ENCODE data around the gene CHIC2.

Gene CHIC2

DNA sequence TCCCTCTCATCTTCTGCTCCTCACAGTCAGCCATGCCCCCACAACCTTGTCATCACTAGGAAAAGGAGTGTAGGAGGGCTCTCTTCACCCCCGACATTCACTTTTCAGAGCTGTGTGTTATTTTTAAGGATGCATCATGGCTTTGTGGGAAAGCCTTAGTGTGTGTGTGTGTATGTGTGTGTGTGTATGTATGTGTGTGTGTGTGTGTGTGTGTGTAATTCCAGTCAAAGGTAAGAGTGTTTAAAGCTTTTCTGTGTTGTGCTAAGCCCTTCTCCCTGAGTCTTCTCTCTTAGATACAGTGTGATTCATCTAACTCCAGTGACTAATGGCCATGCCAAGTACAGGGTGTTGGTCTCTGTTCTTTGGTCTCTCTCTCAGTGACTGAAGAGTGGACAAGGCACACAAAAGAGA lies 76.6 kb downstream of the CHIC2 start:
- DNase-seq = no peak
- Mint-ChIP-seq H3K4me3 (no peak overlapping the region), H3K27me3 (peaks cover 4% of the 10 kb centered on the region), H3K27ac (no peak overlapping the region), H3K36me3 (no peaks in the 10 kb centered on the region), H3K9me3 (peaks cover 2% of the 10 kb centered on the region), H3K4me1 (no peaks in the 10 kb centered on the region)
- CTCF ChIA-PET = no interaction called here

DNA sequence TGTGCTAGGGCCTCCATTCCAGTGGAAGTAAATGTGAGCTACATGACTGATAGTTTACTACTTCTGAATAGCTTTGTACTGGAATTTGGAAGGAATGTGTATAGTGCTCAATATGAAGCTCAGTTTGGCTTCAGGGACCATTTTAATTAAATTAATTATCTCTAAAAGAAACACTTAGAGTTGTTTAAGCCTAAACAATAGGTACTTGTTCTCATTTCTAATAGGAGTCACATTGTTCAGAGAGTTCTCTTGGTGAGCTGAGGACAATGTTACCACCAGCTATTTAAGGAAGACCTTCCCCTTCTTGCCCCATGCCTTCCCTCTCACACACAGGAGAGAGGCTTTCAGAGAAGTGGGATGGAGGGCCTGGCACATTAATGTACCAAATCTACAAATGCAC lies 78.3 kb downstream of the CHIC2 start:
- CTCF ChIA-PET = no interaction called here
- no peaks in the 10 kb centered on the region for H3K4me1 Mint-ChIP-seq
- DNase-seq = no peak

DNA sequence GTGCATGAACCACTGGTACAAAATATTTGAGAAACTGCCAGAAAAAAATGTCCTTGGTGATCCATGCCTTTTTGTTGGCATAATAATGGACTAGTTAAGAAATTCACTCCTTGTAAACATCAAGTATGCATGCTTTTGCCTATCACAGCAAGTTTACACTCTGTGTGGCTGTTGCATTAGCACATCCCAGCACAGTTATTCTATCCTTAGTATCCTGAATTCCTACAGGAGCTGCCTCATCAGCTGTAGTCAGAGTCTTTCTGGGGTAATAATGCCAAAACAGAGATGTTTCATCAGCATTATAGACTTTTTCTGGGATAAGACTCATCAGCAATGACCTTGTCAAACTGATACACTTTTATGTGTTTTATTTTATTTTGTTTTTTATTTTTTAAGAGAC lies 82.8 kb downstream of the CHIC2 start:
- CTCF ChIA-PET = no interaction called here
- no peaks in the 10 kb centered on the region for H3K4me1 Mint-ChIP-seq
- no peak for DNase-seq
- no peaks in the 10 kb centered on the region for H3K36me3 Mint-ChIP-seq
- H3K27me3 Mint-ChIP-seq = peaks cover 4% of the 10 kb centered on the region
- no peak overlapping the region for H3K4me3 Mint-ChIP-seq
- no peak overlapping the region for H3K27ac Mint-ChIP-seq
- peaks cover 2% of the 10 kb centered on the region for H3K9me3 Mint-ChIP-seq

More for the DNA sequence above, 78.3 kb downstream of the CHIC2 start:
- Mint-ChIP-seq H3K4me3 (no peak overlapping the region), H3K27ac (no peak overlapping the region), H3K9me3 (peaks cover 2% of the 10 kb centered on the region), H3K27me3 (peaks cover 4% of the 10 kb centered on the region), H3K36me3 (no peaks in the 10 kb centered on the region)

DNA sequence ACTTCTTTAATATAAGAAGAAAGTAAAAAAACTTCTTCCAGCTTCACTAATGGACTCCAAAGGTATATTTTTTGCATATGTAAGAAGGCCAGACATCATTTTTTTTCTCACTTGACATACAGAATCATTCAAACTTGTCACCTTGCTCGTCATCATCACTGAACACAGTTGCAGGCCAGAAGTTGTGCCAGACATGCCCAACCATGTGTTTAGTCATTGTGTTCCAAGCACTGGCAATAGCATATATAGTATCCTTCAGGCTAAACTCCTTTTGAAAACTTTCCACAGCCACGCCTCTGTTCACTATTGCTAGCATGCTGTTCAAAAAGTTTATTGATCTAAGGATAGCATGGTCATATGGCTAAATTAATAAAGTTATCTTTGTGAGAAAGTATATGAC lies 83.3 kb downstream of the CHIC2 start:
- CTCF ChIA-PET = no interaction called here
- Mint-ChIP-seq H3K4me1 (no peaks in the 10 kb centered on the region), H3K4me3 (no peak overlapping the region), H3K9me3 (peaks cover 2% of the 10 kb centered on the region), H3K27me3 (peaks cover 4% of the 10 kb centered on the region), H3K36me3 (no peaks in the 10 kb centered on the region), H3K27ac (no peak overlapping the region)
- DNase-seq = no peak

DNA sequence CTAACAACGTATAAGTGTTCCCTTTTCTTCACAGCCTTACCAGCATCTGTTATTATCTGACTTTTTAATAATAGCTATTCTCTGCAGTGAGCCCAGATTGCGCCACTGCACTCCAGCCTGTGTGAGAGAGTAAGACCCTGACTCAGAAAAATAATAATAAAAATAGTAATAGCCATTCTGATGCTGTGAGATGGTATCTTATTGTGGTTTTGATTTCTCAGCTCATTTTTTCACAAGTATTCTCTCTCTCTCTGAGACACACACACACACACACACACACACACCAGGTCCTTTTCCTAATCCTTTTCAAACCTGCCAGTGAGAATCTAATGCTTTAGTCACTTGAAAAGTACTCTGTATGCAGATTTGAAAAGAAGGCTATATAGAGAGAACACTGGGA lies 89.8 kb downstream of the CHIC2 start:
- no peaks in the 10 kb centered on the region for H3K27me3 Mint-ChIP-seq
- no peaks in the 10 kb centered on the region for H3K36me3 Mint-ChIP-seq
- H3K9me3 Mint-ChIP-seq = no peaks in the 10 kb centered on the region
- H3K27ac Mint-ChIP-seq = no peak overlapping the region
- CTCF ChIA-PET = no interaction called here
- DNase-seq = no peak
- no peaks in the 10 kb centered on the region for H3K4me1 Mint-ChIP-seq
- H3K4me3 Mint-ChIP-seq = no peak overlapping the region

DNA sequence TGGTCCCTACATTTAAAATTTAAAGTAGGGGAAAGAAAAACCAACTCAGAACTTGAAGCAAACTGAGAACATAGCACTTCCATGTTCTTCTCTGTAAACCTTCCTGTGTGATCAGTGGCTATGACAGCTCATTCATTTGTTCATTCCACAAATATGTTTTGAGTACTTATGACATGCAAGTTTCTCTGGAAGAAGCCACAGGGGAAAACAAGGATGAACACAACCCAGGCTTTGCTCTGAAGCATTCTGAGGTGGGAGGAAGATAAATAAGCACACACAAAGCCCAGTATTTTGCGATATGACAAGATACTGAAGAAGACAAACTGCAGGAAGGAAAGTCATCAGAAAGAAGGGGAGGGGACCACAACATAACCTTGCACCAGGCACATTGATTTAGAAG lies 96.4 kb downstream of the CHIC2 start:
- no peak overlapping the region for H3K4me3 Mint-ChIP-seq
- no peaks in the 10 kb centered on the region for H3K4me1 Mint-ChIP-seq
- no peaks in the 10 kb centered on the region for H3K9me3 Mint-ChIP-seq
- H3K36me3 Mint-ChIP-seq = no peaks in the 10 kb centered on the region
- H3K27ac Mint-ChIP-seq = no peak overlapping the region
- H3K27me3 Mint-ChIP-seq = no peaks in the 10 kb centered on the region
- CTCF ChIA-PET = no interaction called here
- no peak for DNase-seq

DNA sequence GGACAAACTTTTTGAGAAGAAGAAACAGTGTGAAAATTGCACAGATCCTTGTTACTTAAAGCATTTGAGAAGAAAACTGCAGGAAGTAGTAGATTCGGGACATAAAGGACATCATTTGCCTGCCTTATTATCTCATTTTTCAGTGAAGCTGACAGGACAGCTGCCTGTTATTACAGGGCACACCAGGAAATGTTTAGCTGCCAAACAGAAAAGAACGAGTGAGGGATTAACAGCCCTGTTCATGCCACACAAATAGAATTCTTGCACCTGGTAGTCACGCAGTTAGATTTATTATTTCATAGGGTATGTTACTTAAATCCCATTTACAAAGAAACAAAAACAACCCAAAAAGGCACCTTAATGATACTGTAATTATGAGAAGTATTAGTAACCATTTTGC lies 100.6 kb downstream of the CHIC2 start:
- H3K27me3 Mint-ChIP-seq = no peaks in the 10 kb centered on the region
- DNase-seq = no peak
- H3K9me3 Mint-ChIP-seq = no peaks in the 10 kb centered on the region
- no peak overlapping the region for H3K4me3 Mint-ChIP-seq
- H3K4me1 Mint-ChIP-seq = no peaks in the 10 kb centered on the region
- no peak overlapping the region for H3K27ac Mint-ChIP-seq
- H3K36me3 Mint-ChIP-seq = no peaks in the 10 kb centered on the region
- CTCF ChIA-PET = no interaction called here

DNA sequence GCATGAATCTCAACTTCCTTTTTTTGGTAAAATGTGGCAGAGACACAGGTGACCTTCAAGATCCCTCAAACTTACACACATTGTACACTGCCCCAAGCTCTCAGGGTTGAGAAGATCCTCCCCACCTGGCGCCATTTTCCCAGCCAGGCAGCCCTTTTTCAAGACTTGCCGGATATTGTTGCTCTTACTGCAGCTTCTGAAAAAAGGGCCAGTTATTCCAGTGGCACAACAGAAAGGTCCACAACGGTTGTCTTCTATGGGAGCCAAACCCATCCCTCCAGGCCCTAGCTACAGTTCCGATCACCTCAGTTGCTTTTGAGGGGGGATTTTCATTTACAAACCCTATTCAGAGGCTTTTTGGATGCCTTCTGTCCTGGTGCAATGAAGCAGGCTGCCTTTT lies 101.1 kb downstream of the CHIC2 start:
- no peak for DNase-seq
- Mint-ChIP-seq H3K27ac (no peak overlapping the region), H3K4me3 (no peak overlapping the region), H3K4me1 (no peaks in the 10 kb centered on the region), H3K36me3 (no peaks in the 10 kb centered on the region), H3K27me3 (no peaks in the 10 kb centered on the region), H3K9me3 (no peaks in the 10 kb centered on the region)
- CTCF ChIA-PET = no interaction called here

DNA sequence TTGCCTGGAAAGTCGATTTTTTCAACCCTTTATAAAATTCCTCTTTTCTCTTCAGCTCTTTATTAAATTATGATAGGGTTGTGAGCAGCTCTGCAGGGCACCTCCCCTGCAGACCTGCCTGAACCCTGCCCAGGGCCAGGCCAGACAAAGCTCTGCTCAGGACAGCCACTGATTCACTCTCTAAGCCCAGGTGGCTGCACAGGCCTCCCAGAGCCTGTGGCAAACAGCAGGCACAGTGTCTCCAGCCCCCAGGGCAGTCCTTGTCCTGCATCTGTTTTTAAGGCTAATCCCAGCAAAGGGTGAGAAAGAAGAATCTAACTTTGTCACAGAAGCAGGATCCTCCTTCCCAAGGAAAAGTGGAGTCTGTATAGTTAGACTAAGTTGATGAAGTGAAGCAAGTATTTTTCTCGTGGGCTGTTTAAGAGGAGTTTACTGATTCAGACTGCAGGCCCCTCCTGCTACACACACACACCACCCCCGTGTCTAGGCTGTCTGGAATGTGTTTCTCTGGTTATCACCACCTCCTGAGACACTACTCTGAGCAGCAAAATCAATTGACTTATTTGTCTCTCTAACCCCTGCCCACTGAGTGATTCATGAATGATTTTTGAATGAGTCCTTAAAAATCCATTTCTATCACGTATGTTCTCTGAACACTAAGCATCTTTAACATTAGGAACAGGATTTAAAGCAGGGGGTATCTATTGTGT lies 101.7 kb downstream of the CHIC2 start:
- H3K9me3 Mint-ChIP-seq = no peaks in the 10 kb centered on the region
- DNase-seq = no peak
- H3K27ac Mint-ChIP-seq = no peak overlapping the region
- CTCF ChIA-PET = no interaction called here
- no peaks in the 10 kb centered on the region for H3K36me3 Mint-ChIP-seq
- no peaks in the 10 kb centered on the region for H3K27me3 Mint-ChIP-seq
- no peak overlapping the region for H3K4me3 Mint-ChIP-seq
- no peaks in the 10 kb centered on the region for H3K4me1 Mint-ChIP-seq

DNA sequence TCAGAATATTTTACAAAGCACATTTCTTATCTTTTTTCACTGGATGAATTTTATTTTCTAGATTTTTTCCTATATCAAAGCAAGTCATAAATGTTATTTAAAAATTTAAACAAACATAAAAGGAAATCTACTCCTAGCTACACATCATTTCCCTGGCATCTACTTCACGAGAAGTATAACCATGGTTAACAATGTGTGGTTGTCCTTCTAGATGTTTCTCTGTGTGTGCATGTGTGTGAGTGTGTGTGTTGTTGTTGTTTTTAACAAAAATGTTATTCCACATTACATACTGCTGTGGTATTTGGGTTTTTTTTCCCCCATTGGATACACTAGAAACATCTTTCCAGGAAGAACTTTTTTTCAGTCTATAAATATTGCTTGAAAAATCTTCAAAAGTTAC lies 103.1 kb downstream of the CHIC2 start:
- Mint-ChIP-seq H3K36me3 (no peaks in the 10 kb centered on the region), H3K9me3 (no peaks in the 10 kb centered on the region), H3K4me3 (no peak overlapping the region), H3K27me3 (no peaks in the 10 kb centered on the region), H3K4me1 (no peaks in the 10 kb centered on the region), H3K27ac (no peak overlapping the region)
- CTCF ChIA-PET = interaction anchor here (1.8 kb wide), 1 partner anchor 31 kb away, joined by 7 read pairs; no protein-coding TSS in a partner anchor
- DNase-seq = no peak

DNA sequence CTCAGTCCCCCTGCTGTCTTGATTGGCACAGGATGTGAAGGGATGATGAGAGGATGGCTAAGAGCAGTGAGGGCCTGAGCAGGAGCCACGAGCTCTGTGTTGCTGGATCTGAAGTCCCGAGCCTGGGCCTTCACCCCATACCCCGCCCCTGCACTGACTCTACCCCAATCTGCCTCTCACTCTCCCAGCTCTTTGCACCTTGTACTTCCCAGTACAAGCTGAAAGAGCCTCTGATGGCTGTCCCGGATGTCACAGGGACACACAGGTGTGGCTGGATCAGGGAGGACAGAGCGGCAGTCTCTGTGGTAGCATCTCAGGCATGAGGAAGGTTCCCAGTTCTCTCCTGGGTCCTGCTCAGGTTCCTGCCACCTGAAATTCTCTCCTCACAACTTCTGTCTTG lies 103.6 kb downstream of the CHIC2 start:
- CTCF ChIA-PET = interaction anchor here (1.8 kb wide), 1 partner anchor 31 kb away, joined by 7 read pairs; no protein-coding TSS in a partner anchor
- Mint-ChIP-seq H3K27me3 (no peaks in the 10 kb centered on the region), H3K4me1 (no peaks in the 10 kb centered on the region), H3K27ac (no peak overlapping the region), H3K4me3 (no peak overlapping the region), H3K9me3 (no peaks in the 10 kb centered on the region), H3K36me3 (no peaks in the 10 kb centered on the region)
- no peak for DNase-seq

All from activated naive CD4-positive, alpha-beta T cell treated with anti-CD3 and anti-CD28 coated beads, Interleukin-2, amount 10 ng/mL, durations not matched to agents 7 days and 5 days (primary cell).